ENCODE results near the gene SUMO4.

GRCh38 chr6:149443411-149444181 is 43.5 kb downstream of the SUMO4 start:
- TF ChIP-seq HDGF (IDR thresholded peaks at IDR 0.05; ENCODE audit: borderline replicate concordance) (no peak), SP1 (IDR thresholded peaks at IDR 0.05) (no peak), FOXM1 (IDR thresholded peaks at IDR 0.05; ENCODE audit: borderline replicate concordance) (no peak), SUZ12 (IDR thresholded peaks at IDR 0.05) (no peak), FOXA1 (IDR thresholded peaks at IDR 0.05) (no peak), BHLHE40 (IDR thresholded peaks at IDR 0.05; ENCODE audit: borderline replicate concordance) (no peak)

Measured in HEK293T (cell line).